Mesenchymal stem cell (in vitro differentiated cells and primary cell): ENCODE data around the gene C22orf23.

Source experiments
- DNase-seq: peaks from one replicate; pipeline ENCODE4 v3.0.0-alpha.2; 2013
- H2AFZ ChIP-seq: one replicate; pipeline ENCODE4 v1.6.1; 2013; ENCODE audit warnings: low read depth, mild to moderate bottlenecking, control low read depth, inconsistent platforms, low read length, moderate library complexity
- H2AK5ac ChIP-seq: 2 replicates; pipeline ENCODE4 v1.6.1; 2013; ENCODE audit warnings: low read length, moderate library complexity, mild to moderate bottlenecking, inconsistent platforms; ENCODE audit not compliant: severe bottlenecking
- H2BK120ac ChIP-seq: one replicate; pipeline ENCODE4 v1.6.1; 2013; ENCODE audit warnings: low read depth, mild to moderate bottlenecking, inconsistent platforms, low read length, moderate library complexity
- H2BK12ac ChIP-seq, 2 experiments: one replicate each; pipeline ENCODE4 v1.6.1; 2013; ENCODE audit warnings: inconsistent platforms in 2 of 2, low read length in 2 of 2, mild to moderate bottlenecking in 2 of 2, moderate library complexity in 2 of 2, control low read depth in 1 of 2
- H2BK15ac ChIP-seq: one replicate; pipeline ENCODE4 v1.6.1; 2013; ENCODE audit warnings: mild to moderate bottlenecking, low read depth, inconsistent platforms; ENCODE audit not compliant: poor library complexity, severe bottlenecking
- H2BK5ac ChIP-seq: 2 replicates; pipeline ENCODE4 v1.6.1; 2013; ENCODE audit warnings: low read depth, mild to moderate bottlenecking, low read length, control low read depth, inconsistent platforms; ENCODE audit not compliant: poor library complexity, severe bottlenecking
- H3K14ac ChIP-seq, 2 experiments: one replicate each; pipeline ENCODE4 v1.6.1; 2013; ENCODE audit warnings: inconsistent platforms in 2 of 2, low read length in 2 of 2, control low read depth in 1 of 2, mild to moderate bottlenecking in 1 of 2, moderate library complexity in 1 of 2
- H3K18ac ChIP-seq, 2 experiments: one replicate each; pipeline ENCODE4 v1.6.1; 2013; ENCODE audit warnings: inconsistent platforms in 2 of 2, low read length in 2 of 2, control low read depth in 1 of 2, low read depth in 1 of 2, mild to moderate bottlenecking in 1 of 2
- H3K23ac ChIP-seq, 2 experiments: one replicate each; pipeline ENCODE4 v1.6.1; 2013; ENCODE audit warnings: inconsistent platforms in 2 of 2, low read length in 2 of 2, mild to moderate bottlenecking in 2 of 2, moderate library complexity in 2 of 2, control low read depth in 1 of 2
- H3K27ac ChIP-seq: 2 replicates; pipeline ENCODE4 v1.5.1; 2013; ENCODE audit warnings: mild to moderate bottlenecking, moderate library complexity, low read length, control low read depth, inconsistent platforms; ENCODE audit not compliant: poor library complexity, severe bottlenecking
- H3K27me3 ChIP-seq, 2 experiments: 2 replicates each; pipeline versions ENCODE4 v1.6.1 to v1.7.0; 2013; ENCODE audit warnings: low read length in 2 of 2, mild to moderate bottlenecking in 2 of 2, moderate library complexity in 2 of 2, control low read depth in 1 of 2, inconsistent platforms in 1 of 2; ENCODE audit not compliant: control insufficient read depth in 1 of 2, insufficient read depth in 1 of 2
- H3K36me3 ChIP-seq, 2 experiments: 2 replicates each; pipeline versions ENCODE4 v1.6.1 to v1.7.0; 2013; ENCODE audit warnings: low read length in 2 of 2, control low read depth in 1 of 2, inconsistent platforms in 1 of 2, low read depth in 1 of 2, mild to moderate bottlenecking in 1 of 2; ENCODE audit not compliant: insufficient read depth in 2 of 2, control insufficient read depth in 1 of 2
- H3K4ac ChIP-seq, 2 experiments: one replicate each; pipeline ENCODE4 v1.6.1; 2013; ENCODE audit warnings: inconsistent platforms in 2 of 2, low read length in 2 of 2, mild to moderate bottlenecking in 2 of 2, moderate library complexity in 2 of 2, control low read depth in 1 of 2, low read depth in 1 of 2
- H3K4me1 ChIP-seq: 2 replicates; pipeline ENCODE4 v1.6.1; 2013; ENCODE audit warnings: low read depth, low read length, control low read depth; ENCODE audit not compliant: control insufficient read depth, insufficient read depth
- H3K4me2 ChIP-seq: 2 replicates; pipeline ENCODE4 v1.6.1; 2013; ENCODE audit warnings: low read length, mild to moderate bottlenecking, inconsistent platforms; ENCODE audit not compliant: poor library complexity, severe bottlenecking
- H3K4me3 ChIP-seq, 2 experiments: 2 replicates each; pipeline versions ENCODE4 v1.5.1 to v1.7.0; 2013; ENCODE audit warnings: low read length in 2 of 2, mild to moderate bottlenecking in 2 of 2, control low read depth in 1 of 2, low read depth in 1 of 2; ENCODE audit not compliant: insufficient read depth in 1 of 2
- H3K79me1 ChIP-seq: replicated peaks from 2 replicates; pipeline ENCODE4 v1.6.1; 2013; ENCODE audit warnings: mild to moderate bottlenecking, control low read depth, low read length, inconsistent platforms; ENCODE audit not compliant: poor library complexity, severe bottlenecking
- H3K9ac ChIP-seq: 2 replicates; pipeline ENCODE4 v1.7.0; 2013; ENCODE audit warnings: mild to moderate bottlenecking, low read length, moderate library complexity
- H3K9me3 ChIP-seq: 2 replicates; pipeline ENCODE4 v1.7.0; 2013; ENCODE audit warnings: mild to moderate bottlenecking, low read length; ENCODE audit not compliant: control insufficient read depth
- H4K8ac ChIP-seq: one replicate; pipeline ENCODE4 v1.6.1; 2013; ENCODE audit warnings: inconsistent platforms, mild to moderate bottlenecking, low read length, moderate library complexity
- H4K91ac ChIP-seq: one replicate; pipeline ENCODE4 v1.6.1; 2013; ENCODE audit warnings: mild to moderate bottlenecking, low read length, inconsistent platforms
- WGBS: methylation state at CpG from one replicate; pipeline ENCODE4 v1.1.7; 2013; ENCODE audit warnings: mixed read lengths; 5-methylcytosine and 5-hydroxymethylcytosine counted together

Gene C22orf23

DNA sequence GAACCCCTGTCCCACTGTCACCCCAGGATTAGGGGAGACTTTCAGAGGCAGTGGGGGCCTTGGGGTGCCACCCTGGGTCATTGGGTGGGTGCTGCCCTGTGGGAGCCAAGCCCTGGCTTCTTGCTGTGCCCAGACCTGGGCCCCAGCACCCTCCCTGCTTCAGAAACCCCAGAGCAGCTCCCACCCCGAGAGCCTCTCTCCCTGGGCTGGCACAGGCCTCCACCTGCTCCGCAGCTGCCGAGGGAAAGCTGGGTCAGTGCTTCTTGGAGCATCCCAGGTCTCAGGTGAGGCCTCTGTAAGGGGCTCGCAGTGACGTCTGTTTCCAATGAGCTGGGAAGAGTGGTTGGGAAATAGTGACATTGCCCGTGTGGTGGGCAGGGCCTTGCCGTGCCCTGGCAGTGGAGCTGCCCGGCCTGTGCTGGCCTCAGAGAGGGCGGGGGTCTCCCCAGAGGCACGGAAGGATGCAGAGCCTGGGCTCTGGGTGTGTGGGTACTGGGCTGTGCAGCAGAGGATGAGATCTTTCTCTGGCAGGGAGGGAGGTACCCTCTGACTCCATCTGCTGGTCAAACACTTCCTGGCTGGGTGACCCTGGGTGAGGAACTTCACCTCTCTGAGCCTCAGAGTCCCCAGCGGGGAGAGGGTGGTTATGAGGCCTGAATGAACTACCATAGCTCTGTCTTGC is 23.0 kb downstream of the C22orf23 start:
- Histone ChIP-seq H3K27me3 (no peaks in the 10 kb centered on the region), H2BK12ac (no peak overlapping the region), H3K79me1 (peaks cover 37% of the 10 kb centered on the region), H3K4me1 (peaks cover 24% of the 10 kb centered on the region), H3K27ac (no peak overlapping the region), H4K91ac (no peak overlapping the region), H2BK15ac (no peak overlapping the region), H2BK120ac (no peak overlapping the region), H4K8ac (no peak overlapping the region), H2AK5ac (no peak overlapping the region), H3K36me3 (peaks cover 70 to 75% of the 10 kb centered on the region in 2 experiments), H3K4me2 (no peak overlapping the region), H2AFZ (no peak overlapping the region), H3K4me3 (no peak overlapping the region), H3K18ac (no peak overlapping the region), H3K9me3 (no peaks in the 10 kb centered on the region), H2BK5ac (no peak overlapping the region), H3K4ac (no peak overlapping the region), H3K9ac (peak overlapping the region; percentile 44), H3K23ac (no peak overlapping the region), H3K14ac (no peak overlapping the region)
- DNase-seq, result peak; percentile 45
- 90% methylated on average over 11 of the region's 11 CpGs for WGBS

DNA sequence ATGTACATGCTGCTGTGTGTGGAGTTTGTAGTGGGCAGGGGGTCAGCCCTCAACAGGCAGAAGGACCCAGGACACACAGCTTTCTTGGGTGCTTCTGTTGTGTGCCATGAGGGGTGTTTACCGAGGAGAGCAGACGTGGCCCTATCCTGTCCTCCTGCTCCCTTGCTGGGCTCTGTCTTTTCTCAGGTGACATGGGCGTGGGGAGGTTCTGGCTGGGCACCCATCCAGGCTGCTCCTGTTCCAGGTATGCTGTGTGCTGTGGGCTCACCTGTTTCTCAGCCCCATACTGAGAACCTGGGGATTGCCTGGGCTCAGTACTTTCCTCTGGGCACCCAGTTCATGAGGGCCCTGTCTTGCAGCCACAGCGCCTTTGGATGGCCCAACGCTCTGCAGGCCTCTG is 24.0 kb downstream of the C22orf23 start:
- no peak overlapping the region for H3K27ac ChIP-seq
- H3K18ac ChIP-seq, result no peak overlapping the region
- H3K23ac ChIP-seq, result no peak overlapping the region
- H2BK15ac ChIP-seq, result no peak overlapping the region
- no peak overlapping the region for H3K14ac ChIP-seq
- H3K4me1 ChIP-seq, result peaks cover 26% of the 10 kb centered on the region
- H3K4me2 ChIP-seq, result no peak overlapping the region
- no peak overlapping the region for H3K4ac ChIP-seq
- no peak overlapping the region for H2BK12ac ChIP-seq
- no peaks in the 10 kb centered on the region for H3K27me3 ChIP-seq
- WGBS, result 96% methylated on average over 5 of the region's 5 CpGs
- no peak overlapping the region for H2BK120ac ChIP-seq
- DNase-seq, result no peak
- H4K8ac ChIP-seq, result no peak overlapping the region
- H2AK5ac ChIP-seq, result no peak overlapping the region
- no peak overlapping the region for H2BK5ac ChIP-seq
- H3K79me1 ChIP-seq, result peaks cover 40% of the 10 kb centered on the region
- no peak overlapping the region for H4K91ac ChIP-seq
- H3K4me3 ChIP-seq, result no peak overlapping the region
- H2AFZ ChIP-seq, result no peak overlapping the region
- H3K36me3 ChIP-seq, result peaks cover 80 to 85% of the 10 kb centered on the region in 2 experiments
- no peak overlapping the region for H3K9ac ChIP-seq
- H3K9me3 ChIP-seq, result no peaks in the 10 kb centered on the region

DNA sequence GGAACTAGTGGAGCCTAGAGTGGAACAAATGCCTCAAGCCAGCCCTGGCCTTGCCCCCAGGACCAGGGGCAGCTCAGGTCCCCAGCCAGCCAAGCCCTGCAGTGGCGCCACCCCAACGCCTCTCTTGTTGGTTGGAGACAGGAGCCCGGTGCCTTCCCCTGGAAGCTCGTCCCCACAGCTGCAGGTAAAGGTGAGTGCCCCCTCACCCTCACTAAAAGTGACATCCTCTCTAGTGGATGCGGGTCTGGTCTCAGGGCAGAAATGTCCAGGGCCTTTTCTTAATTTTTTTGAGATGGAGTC is 25.8 kb downstream of the C22orf23 start:
- Histone ChIP-seq H3K4me2 (no peak overlapping the region), H2BK15ac (no peak overlapping the region), H2BK12ac (no peak overlapping the region), H3K9me3 (no peaks in the 10 kb centered on the region), H3K79me1 (peaks cover 46% of the 10 kb centered on the region), H2BK5ac (no peak overlapping the region), H3K18ac (no peak overlapping the region), H3K27ac (no peak overlapping the region), H3K27me3 (no peaks in the 10 kb centered on the region), H2BK120ac (no peak overlapping the region), H3K4ac (no peak overlapping the region), H3K4me1 (peaks cover 13% of the 10 kb centered on the region), H3K23ac (no peak overlapping the region), H2AK5ac (no peak overlapping the region), H4K8ac (no peak overlapping the region), H3K14ac (no peak overlapping the region), H3K9ac (no peak overlapping the region), H2AFZ (no peak overlapping the region), H3K36me3 (peaks cover 77 to 91% of the 10 kb centered on the region in 2 experiments), H3K4me3 (no peak overlapping the region), H4K91ac (no peak overlapping the region)
- 100% methylated on average over 5 of the region's 5 CpGs for WGBS
- DNase-seq, result no peak

DNA sequence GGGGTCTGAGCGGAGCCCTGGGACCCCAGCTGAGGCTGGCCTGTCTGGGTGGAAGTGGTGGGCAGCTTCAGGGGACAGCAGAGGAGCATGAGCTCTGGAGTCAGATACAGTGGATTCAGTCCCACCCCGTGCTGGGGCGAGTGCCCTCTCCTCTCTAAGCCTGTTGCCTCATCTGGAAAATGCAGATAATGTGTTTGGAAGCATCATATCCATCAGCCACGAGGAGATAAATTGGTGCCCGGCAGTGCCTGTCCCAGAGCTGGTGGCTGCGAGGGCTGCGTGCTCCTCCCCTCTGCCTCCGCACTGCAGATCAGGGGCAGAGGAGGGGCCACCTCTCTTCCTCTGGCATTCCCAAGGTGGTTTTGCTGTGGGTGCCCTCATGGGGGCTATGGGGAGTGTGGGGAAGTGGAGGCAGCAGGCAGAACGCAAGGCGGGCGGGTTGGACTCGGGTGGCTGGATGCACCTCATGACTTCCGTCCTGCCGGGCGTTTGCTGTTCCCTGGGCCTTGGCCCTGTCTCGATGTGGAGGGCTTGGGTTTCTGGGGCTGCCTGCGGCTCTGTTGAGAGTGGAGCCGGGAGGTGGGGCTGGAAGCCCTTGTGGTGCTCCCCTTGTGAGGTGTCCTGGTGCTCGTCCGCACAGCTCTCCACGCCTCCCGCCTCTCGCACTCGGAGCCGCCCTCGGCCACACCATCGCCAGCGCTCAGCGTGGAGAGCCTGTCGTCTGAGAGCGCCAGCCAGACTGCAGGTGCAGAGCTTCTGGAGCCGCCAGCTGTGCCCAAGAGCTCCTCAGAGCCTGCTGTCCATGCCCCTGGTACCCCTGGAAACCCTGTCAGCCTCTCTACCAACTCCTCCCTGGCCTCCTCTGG is 26.4 kb downstream of the C22orf23 start:
- WGBS, result 97% methylated on average over 31 of the region's 32 CpGs
- H2AK5ac ChIP-seq, result no peak overlapping the region
- no peak overlapping the region for H4K91ac ChIP-seq
- no peak overlapping the region for H3K9ac ChIP-seq
- no peaks in the 10 kb centered on the region for H3K9me3 ChIP-seq
- H2BK5ac ChIP-seq, result no peak overlapping the region
- H3K79me1 ChIP-seq, result peaks cover 42% of the 10 kb centered on the region
- H3K36me3 ChIP-seq, result peaks cover 72 to 89% of the 10 kb centered on the region in 2 experiments
- no peak overlapping the region for H3K23ac ChIP-seq
- H3K18ac ChIP-seq, result no peak overlapping the region
- no peak overlapping the region for H2AFZ ChIP-seq
- no peak overlapping the region for H3K4me3 ChIP-seq
- no peak overlapping the region for H2BK15ac ChIP-seq
- H3K27ac ChIP-seq, result no peak overlapping the region
- no peak overlapping the region for H3K4me2 ChIP-seq
- H3K27me3 ChIP-seq, result no peaks in the 10 kb centered on the region
- H3K4ac ChIP-seq, result no peak overlapping the region
- H2BK12ac ChIP-seq, result no peak overlapping the region
- DNase-seq, result no peak
- no peak overlapping the region for H2BK120ac ChIP-seq
- H3K4me1 ChIP-seq, result peaks cover 13% of the 10 kb centered on the region
- no peak overlapping the region for H4K8ac ChIP-seq
- H3K14ac ChIP-seq, result no peak overlapping the region
